SH-SY5Y (cell line): ENCODE data around the gene TCP11.

Experiments used
- GATA2 ChIP-seq: IDR thresholded peaks from 2 replicates; pipeline ENCODE4 v1.6.1; 2011; ENCODE audit warnings: mild to moderate bottlenecking, low read depth, low read length
- GATA3 ChIP-seq: IDR thresholded peaks from 2 replicates; pipeline ENCODE4 v1.6.1; 2011; ENCODE audit warnings: low read depth, mild to moderate bottlenecking, low read length, moderate library complexity

DNA sequence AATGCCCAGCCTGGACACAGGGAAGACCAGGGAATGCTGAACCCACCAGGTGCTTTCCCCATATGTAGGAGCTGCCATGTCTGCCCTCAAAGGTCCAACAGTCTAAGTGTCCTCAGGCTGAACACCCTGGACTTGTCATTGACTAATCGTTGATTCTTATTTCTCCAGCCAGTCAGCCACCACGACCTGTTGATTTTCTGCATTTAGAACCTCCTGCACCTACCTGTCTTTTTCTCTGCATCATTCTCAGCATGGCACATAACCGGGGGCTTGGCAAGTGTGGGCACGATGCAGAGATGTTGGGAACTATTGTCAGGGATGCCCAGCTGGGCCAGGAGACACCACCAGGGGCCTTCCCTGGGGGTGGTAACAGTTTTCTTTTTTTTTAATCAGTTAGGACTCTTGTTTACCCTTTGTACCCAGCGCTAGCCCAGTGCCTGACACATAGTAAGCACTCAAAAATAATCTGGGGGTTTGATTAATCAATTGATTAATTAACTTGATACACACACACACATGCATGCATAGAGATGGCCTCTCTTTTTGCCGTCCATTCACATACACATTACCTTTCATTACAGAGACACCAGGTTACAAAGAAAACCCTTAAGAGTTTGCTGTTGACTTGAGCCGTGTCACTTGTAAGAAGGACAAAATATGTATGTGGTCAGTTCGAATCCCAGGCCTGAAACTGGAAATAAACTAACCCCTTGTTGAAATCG is 43.6 kb upstream of the TCP11 start:
- TF ChIP-seq GATA2: no peak
- TF ChIP-seq GATA3: no peak
